ENCODE measurements around the gene AGK.

The AGK gene

DNA sequence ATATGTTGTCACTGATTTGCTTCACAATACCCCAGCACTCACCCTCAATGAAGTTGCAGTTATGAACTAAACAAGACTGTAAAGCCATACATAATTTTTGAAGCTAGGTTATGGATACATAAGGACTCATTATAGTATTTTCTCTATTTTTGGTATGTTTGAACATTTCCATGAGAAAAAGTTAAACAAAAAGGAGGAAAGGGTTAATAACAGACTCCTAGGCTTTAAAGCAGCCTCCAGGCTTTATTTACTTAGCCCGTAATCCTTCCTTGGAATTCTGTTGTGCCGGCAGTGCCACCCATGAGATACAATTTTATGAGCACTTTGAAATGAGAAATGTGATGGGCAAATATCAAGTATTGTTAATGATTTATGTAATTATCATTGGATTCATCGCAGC is 152.9 kb downstream of the AGK start:
- Histone ChIP-seq H3F3A (ENCODE audit: insufficient read depth) (no peaks in the 10 kb centered on the region; the same call in 1 of the 2 replicates), H3K4me2 (ENCODE audit: low read depth, low read length, poor library complexity, severe bottlenecking) (no peak overlapping the region), H4K20me1 (ENCODE audit: low read depth, low read length) (no peaks in the 10 kb centered on the region), H3K27me3 (ENCODE audit: low read length) (no peaks in the 10 kb centered on the region), H2AFZ (ENCODE audit: low read depth, low read length, severe bottlenecking) (no peak overlapping the region), H3K9me3 (ENCODE audit: insufficient read depth, low read length) (no peaks in the 10 kb centered on the region), H3K9me2 (replicated peaks; ENCODE audit: insufficient read depth, low read length) (no peaks in the 10 kb centered on the region), H3K4me3 (ENCODE audit: insufficient read depth, low read length, poor library complexity, severe bottlenecking) (no peak overlapping the region), H3K36me3 (ENCODE audit: low read length) (no peaks in the 10 kb centered on the region), H3K9ac (ENCODE audit: low read length) (no peak overlapping the region), H3K27ac (ENCODE audit: low read depth, low read length) (no peak overlapping the region), H3K79me2 (ENCODE audit: insufficient read depth, low read length) (no peaks in the 10 kb centered on the region)
- TF ChIP-seq, protein P1, sequence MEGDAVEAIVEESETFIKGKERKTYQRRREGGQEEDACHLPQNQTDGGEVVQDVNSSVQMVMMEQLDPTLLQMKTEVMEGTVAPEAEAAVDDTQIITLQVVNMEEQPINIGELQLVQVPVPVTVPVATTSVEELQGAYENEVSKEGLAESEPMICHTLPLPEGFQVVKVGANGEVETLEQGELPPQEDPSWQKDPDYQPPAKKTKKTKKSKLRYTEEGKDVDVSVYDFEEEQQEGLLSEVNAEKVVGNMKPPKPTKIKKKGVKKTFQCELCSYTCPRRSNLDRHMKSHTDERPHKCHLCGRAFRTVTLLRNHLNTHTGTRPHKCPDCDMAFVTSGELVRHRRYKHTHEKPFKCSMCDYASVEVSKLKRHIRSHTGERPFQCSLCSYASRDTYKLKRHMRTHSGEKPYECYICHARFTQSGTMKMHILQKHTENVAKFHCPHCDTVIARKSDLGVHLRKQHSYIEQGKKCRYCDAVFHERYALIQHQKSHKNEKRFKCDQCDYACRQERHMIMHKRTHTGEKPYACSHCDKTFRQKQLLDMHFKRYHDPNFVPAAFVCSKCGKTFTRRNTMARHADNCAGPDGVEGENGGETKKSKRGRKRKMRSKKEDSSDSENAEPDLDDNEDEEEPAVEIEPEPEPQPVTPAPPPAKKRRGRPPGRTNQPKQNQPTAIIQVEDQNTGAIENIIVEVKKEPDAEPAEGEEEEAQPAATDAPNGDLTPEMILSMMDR (IDR thresholded peaks at IDR 0.05; ENCODE audit: insufficient read depth, low read length, poor library complexity, severe bottlenecking) = no peak
- no peak for TF ChIP-seq EZH2phosphoT487 (conservative IDR thresholded peaks at IDR 0.05; ENCODE audit: low read length)

DNA sequence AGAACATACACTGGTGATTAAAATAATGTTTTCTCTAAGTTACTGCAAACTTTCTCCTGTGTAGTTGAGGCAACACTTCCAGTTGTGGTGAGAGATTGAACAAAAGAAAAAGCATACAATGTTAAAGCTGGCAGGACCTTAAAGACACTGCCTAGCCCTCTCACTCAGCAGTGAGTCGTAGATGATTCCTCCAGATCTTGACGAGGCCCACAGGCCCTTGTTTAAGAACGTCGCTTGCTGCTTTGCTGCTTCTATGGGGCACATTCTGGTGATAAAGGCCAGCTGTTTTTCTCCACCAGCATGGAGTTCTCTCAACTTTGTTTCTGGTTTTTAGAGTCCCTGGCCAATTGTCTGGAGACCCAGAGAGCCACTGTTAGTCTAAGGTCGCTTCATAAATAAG is 153.5 kb downstream of the AGK start:
- Histone ChIP-seq H3K9ac (ENCODE audit: low read length) (no peak overlapping the region), H3K79me2 (ENCODE audit: insufficient read depth, low read length) (no peaks in the 10 kb centered on the region), H4K20me1 (ENCODE audit: low read depth, low read length) (no peaks in the 10 kb centered on the region), H3K27ac (ENCODE audit: low read depth, low read length) (no peak overlapping the region), H3K27me3 (ENCODE audit: low read length) (no peaks in the 10 kb centered on the region), H2AFZ (ENCODE audit: low read depth, low read length, severe bottlenecking) (no peak overlapping the region), H3K4me2 (ENCODE audit: low read depth, low read length, poor library complexity, severe bottlenecking) (no peak overlapping the region), H3F3A (ENCODE audit: insufficient read depth) (no peaks in the 10 kb centered on the region; the same call in 1 of the 2 replicates), H3K4me3 (ENCODE audit: insufficient read depth, low read length, poor library complexity, severe bottlenecking) (no peak overlapping the region), H3K36me3 (ENCODE audit: low read length) (no peaks in the 10 kb centered on the region), H3K9me2 (replicated peaks; ENCODE audit: insufficient read depth, low read length) (no peaks in the 10 kb centered on the region), H3K9me3 (ENCODE audit: insufficient read depth, low read length) (no peaks in the 10 kb centered on the region)
- no peak for TF ChIP-seq EZH2phosphoT487 (conservative IDR thresholded peaks at IDR 0.05; ENCODE audit: low read length)
- TF ChIP-seq, protein P1 (IDR thresholded peaks at IDR 0.05; ENCODE audit: insufficient read depth, low read length, poor library complexity, severe bottlenecking) = no peak

Data from SU-DHL-6 (cell line).